Lower leg skin (tissue), 4 donors: ENCODE measurements around the gene APOL3. TPM values are rescaled to one million over a fixed set of nuclear protein-coding genes. Genes with fewer than 3 reads are reported as not detected.

ENCODE experiments used
- DNase-seq, 2 donors: peaks; one replicate each; pipeline ENCODE4 v3.0.0-alpha.2; 2019; ENCODE audit warnings: low spot score in 2 of 2
- H3K4me3 ChIP-seq: fragments of 200-600 bp; sonication (generic); 2 replicates; pipeline ENCODE4 v1.5.1; 2017; ENCODE audit warnings: mild to moderate bottlenecking, low read depth; ENCODE audit not compliant: poor library complexity, severe bottlenecking
- CTCF ChIP-seq, 3 donors: fragments of 450-650 bp; IDR thresholded peaks; one replicate each; pipeline ENCODE4 v1.5.1; 2016; ENCODE audit warnings: antibody characterized with exemption in 3 of 3, mild to moderate bottlenecking in 3 of 3, moderate library complexity in 2 of 3
- POLR2A ChIP-seq, 2 donors: fragments of 450-650 bp; IDR thresholded peaks; one replicate each; pipeline ENCODE4 v1.6.1; 2016 to 2017; ENCODE audit warnings: antibody characterized with exemption in 2 of 2, mild to moderate bottlenecking in 1 of 2, moderate library complexity in 1 of 2
- WGBS, 2 donors: methylation state at CpG; one replicate each; pipeline ENCODE4 v1.1.5; 2018; 5-methylcytosine and 5-hydroxymethylcytosine counted together
- intact Hi-C: fragments of 100-400 bp; cut with DNase I; formaldehyde crosslinking; loops from one replicate; pipeline ENCODE4 v1.15.0; 2023; ENCODE audit warnings: low total_unique reads
- total RNA-seq, 4 donors: library from RNA; depleted of rRNA; stranded (reverse); fragments of >200 nt; gene quantifications; one replicate each; pipeline ENCODE4 v1.1.0, GENCODE V29; 2016

Gene APOL3
- total RNA-seq, 4 donors from 2014 or later = 29.5 to 55.9 (median 39.6) TPM

GRCh38 chr22:36129486-36130388 is 30.8 kb downstream of the APOL3 start:
- 76% methylated on average over 14 of the region's 14 CpGs for WGBS, 2 donors
- DNase-seq = no peak
- no peak overlapping the region for H3K4me3 ChIP-seq
- no peak for TF ChIP-seq POLR2A (IDR thresholded peaks at IDR 0.05)
- no peak for TF ChIP-seq CTCF (IDR thresholded peaks at IDR 0.05)
- intact Hi-C loops = loop anchor here (10.0 kb wide), 1 partner anchor 705 kb away; no protein-coding TSS in a partner anchor

- no peak overlapping the region for H3K4me3 ChIP-seq
- TF ChIP-seq CTCF (IDR thresholded peaks at IDR 0.05) (no peak), POLR2A (IDR thresholded peaks at IDR 0.05) (no peak)
- intact Hi-C loops = loop anchor here (10.0 kb wide), 1 partner anchor 704 kb away; no protein-coding TSS in a partner anchor
- WGBS, 2 donors = 92 to 94% methylated on average over 9 of the region's 9 CpGs
- no peak for DNase-seq
Observed at GRCh38 chr22:36129071-36129470, 31.5 kb downstream of the APOL3 start.

GRCh38 chr22:36125994-36126531 is 34.5 kb downstream of the APOL3 start:
- intact Hi-C loops = loop anchor here (10.0 kb wide), 1 partner anchor 701 kb away; no protein-coding TSS in a partner anchor
- no peak overlapping the region for H3K4me3 ChIP-seq
- DNase-seq = no peak
- 95 to 97% methylated on average over 1 of the region's 1 CpG for WGBS, 2 donors
- TF ChIP-seq POLR2A (IDR thresholded peaks at IDR 0.05) = no peak
- no peak for TF ChIP-seq CTCF (IDR thresholded peaks at IDR 0.05)

GRCh38 chr22:36125434-36125833 is 35.1 kb downstream of the APOL3 start:
- WGBS, 2 donors = 91 to 95% methylated on average over 6 of the region's 6 CpGs
- TF ChIP-seq POLR2A (IDR thresholded peaks at IDR 0.05) = no peak
- no peak for TF ChIP-seq CTCF (IDR thresholded peaks at IDR 0.05)
- intact Hi-C loops = loop anchor here (10.0 kb wide), 1 partner anchor 701 kb away; no protein-coding TSS in a partner anchor
- H3K4me3 ChIP-seq = no peak overlapping the region
- DNase-seq = no peak

GRCh38 chr22:36124666-36125065 is 35.9 kb downstream of the APOL3 start:
- no peak overlapping the region for H3K4me3 ChIP-seq
- no peak for DNase-seq
- intact Hi-C loops = loop anchor here (10.0 kb wide), 1 partner anchor 700 kb away; no protein-coding TSS in a partner anchor
- no peak for TF ChIP-seq POLR2A (IDR thresholded peaks at IDR 0.05)
- no peak for TF ChIP-seq CTCF (IDR thresholded peaks at IDR 0.05)
- 85 to 86% methylated on average over 11 of the region's 11 CpGs for WGBS, 2 donors
